ENCODE results near the gene CNTNAP5. TPM values are rescaled to one million over a fixed set of nuclear protein-coding genes. Genes with fewer than 3 reads are reported as not detected.

Gene CNTNAP5
- total RNA-seq, 2 experiments from 2014 or later, result not detected

DNA sequence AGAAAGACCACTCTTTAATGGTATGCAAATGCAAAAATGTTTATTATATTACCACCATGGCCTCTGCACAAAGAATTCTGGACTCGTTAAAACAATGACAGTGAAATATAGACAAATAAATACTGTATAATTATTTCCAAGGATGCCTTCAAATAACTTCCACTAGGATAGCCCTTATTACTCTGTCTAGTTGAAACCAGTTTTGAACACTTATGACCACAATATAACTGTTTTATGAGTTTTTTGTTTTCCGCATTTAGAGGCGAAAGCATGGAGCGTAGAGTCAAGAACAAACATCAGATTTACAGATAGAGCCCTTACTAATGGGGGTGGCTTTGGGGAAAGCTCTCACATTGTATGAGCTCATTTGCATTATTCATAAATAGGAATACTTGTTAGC is 559.5 kb downstream of the CNTNAP5 start:
- CTCF ChIA-PET, result no interaction called here

DNA sequence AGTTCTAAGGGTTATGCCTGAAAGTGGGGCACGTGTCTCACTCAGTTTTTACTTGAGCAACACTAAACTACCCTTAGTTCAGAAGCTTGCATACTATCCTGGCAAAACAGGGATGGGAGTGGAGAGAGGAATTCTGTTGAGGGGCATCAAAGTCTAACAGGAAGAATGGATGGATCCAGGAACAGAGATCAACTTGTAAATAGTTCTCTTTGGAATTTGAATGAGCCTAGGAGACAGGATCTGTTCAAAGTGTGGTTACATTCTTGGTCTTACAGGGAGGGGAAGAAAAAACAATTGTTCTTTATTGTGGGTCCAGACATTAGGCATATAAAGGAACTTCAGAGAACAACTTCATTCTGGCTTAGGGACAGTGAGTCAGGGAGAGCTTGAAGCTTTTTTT is 560.2 kb downstream of the CNTNAP5 start:
- ChIA-PET CTCF (no interaction called here), POLR2A (no interaction called here)

More for the DNA sequence above, 559.5 kb downstream of the CNTNAP5 start:
- POLR2A ChIA-PET, result no interaction called here

DNA sequence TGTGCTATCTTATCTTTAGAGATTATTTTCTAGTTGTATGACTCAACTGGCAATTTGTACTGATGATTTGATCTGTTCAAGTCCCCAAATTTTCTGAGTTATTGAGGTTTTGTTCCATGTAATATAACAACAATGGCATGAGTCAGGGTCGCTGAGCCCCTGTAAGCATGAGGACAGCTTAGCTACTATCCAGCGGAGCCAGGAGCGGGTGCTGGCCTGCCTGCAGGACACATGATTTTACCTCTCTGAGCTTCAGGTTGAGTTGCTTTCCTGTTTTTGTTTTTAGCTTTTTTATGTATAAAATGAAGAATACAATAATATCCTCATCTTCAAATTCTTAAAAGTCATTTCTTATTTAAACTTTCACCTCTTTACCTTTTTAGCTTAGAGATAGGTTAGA is 561.1 kb downstream of the CNTNAP5 start:
- CTCF ChIA-PET, result no interaction called here
- POLR2A ChIA-PET, result no interaction called here

GRCh38 chr2:124586835-124587234 is 561.7 kb downstream of the CNTNAP5 start:
- POLR2A ChIA-PET, result no interaction called here
- CTCF ChIA-PET, result no interaction called here

- POLR2A ChIA-PET, result no interaction called here
- CTCF ChIA-PET, result no interaction called here
Observed at GRCh38 chr2:124589971-124590370, 564.9 kb downstream of the CNTNAP5 start.

DNA sequence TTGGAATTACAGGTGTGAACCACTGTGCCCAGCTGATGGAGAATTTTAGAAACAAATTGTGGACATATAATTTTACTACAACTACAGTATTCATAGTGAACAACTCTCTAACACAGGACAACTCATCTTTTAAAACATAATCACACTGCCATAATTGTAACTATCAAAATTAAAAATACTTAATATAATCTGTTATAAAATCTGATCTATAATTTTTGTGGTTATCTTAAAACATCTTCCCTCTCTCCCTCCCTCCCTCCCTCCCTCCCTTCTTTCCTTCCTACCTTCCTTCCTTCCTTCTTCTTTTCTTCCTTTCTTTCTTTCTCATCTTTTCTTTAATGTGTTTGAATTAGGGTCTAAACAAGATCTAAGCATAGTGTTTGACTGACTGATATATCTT is 577.7 kb downstream of the CNTNAP5 start:
- CTCF ChIA-PET, result no interaction called here
- POLR2A ChIA-PET, result no interaction called here

DNA sequence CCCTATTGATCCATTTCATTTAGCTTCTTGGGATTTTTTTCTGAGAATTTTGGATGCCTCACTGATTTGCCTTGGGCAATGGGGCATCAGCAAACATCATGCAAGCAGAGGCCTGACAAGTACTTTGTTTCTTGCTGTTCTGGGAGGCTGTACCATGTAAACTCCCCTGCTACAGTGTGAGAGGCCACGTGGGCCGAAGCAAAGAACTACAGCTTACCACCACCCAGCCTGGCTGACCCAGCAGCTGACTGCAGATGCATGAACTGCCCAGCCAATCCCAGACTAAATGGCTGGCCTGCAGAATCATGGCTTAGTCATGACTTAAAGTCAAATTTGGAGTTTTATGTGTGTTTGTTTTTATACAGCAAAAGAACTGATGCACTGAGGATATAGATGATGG is 579.9 kb downstream of the CNTNAP5 start:
- CTCF ChIA-PET, result no interaction called here
- POLR2A ChIA-PET, result no interaction called here

DNA sequence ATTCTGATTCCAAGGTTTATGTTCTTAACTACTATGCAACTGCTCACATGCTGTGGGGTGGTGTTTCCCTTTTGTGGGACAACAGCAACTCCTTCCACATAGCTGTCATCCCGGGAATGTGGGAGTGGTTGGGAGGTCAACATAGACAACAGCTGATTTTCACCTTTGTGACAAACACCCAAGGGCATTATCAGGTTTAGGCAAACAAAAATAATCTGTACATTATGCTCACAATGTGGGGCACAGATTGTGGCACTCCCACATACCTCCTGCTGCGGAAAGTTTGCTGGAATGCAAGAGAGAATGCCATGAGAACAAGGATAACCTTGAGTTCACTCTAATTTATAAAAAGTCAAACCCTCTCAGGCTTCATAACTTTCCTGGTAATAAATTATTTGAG is 582.6 kb downstream of the CNTNAP5 start:
- POLR2A ChIA-PET, result no interaction called here

GRCh38 chr2:124609667-124610066 is 584.6 kb downstream of the CNTNAP5 start:
- CTCF ChIA-PET, result no interaction called here

More for the DNA sequence above, 582.6 kb downstream of the CNTNAP5 start:
- CTCF ChIA-PET, result no interaction called here

GRCh38 chr2:124610141-124610540 is 585.1 kb downstream of the CNTNAP5 start:
- ChIA-PET POLR2A (no interaction called here), CTCF (no interaction called here)

More at GRCh38 chr2:124609667-124610066, 584.6 kb downstream of the CNTNAP5 start:
- POLR2A ChIA-PET, result no interaction called here

- POLR2A ChIA-PET, result no interaction called here
- CTCF ChIA-PET, result no interaction called here
Observed at GRCh38 chr2:124610866-124611265, 585.8 kb downstream of the CNTNAP5 start.

DNA sequence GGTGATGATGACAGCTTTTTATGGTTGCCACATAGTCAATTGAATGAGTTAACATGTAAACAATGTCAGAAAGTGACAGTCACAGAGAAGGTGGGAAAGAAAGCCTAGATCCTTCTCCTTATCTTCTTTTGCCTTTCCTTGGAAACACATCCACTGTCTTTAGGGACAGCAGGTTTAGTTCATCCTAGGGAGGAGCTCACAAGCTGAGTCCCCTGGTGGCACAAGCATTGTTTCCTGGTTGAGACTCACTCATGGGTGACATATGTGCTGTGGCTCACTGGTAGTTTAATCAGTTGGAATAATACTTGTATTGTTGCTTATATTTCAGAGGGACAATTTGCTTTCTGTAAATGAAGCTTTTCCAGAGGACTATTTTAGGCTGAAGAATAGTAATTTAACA is 598.5 kb downstream of the CNTNAP5 start:
- CTCF ChIA-PET, result no interaction called here
- POLR2A ChIA-PET, result no interaction called here

- ChIA-PET CTCF (no interaction called here), POLR2A (no interaction called here)
Observed at GRCh38 chr2:124625561-124625960, 600.5 kb downstream of the CNTNAP5 start.

DNA sequence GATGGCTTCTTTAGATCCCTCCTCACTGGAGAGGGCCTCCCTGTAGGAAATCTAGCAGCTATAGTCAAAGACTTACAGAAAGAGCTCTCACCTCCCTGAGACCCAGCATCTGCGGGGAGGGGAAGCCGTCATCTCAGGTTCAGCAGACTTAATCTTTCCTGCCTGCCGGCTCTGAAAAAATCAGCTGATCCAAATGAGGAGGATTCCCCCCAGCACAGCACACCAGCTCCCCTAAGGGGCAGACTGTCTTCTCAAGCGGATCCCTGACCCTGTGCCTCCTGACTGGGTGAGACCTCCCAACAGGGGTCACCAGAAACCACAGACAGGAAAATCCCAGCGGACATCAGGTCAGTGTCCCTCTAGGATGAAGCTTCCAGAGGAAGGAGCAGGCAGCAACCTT is 601.9 kb downstream of the CNTNAP5 start:
- POLR2A ChIA-PET, result no interaction called here
- CTCF ChIA-PET, result no interaction called here

DNA sequence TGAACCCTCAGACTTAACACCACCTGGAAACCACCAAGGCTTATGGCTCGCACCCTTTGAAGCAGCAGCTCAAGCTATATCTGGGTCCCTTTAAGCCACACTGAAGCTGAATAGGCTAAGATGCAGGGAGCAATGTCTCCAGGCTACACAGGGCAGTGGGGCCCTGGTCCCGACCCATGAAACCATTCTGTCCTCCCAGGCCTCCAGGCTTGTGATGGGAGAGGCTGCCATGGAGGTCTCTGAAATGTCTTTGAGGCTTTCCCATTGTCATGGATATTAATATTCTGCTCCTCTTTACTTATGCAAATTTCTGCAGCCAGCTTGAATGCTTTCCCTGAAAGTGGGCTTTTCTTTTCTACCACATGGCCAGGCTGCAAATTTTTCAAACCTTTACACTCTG is 608.7 kb downstream of the CNTNAP5 start:
- ChIA-PET CTCF (no interaction called here), POLR2A (no interaction called here)

- ChIA-PET POLR2A (no interaction called here), CTCF (no interaction called here)
Observed at GRCh38 chr2:124639524-124639923, 614.4 kb downstream of the CNTNAP5 start.

DNA sequence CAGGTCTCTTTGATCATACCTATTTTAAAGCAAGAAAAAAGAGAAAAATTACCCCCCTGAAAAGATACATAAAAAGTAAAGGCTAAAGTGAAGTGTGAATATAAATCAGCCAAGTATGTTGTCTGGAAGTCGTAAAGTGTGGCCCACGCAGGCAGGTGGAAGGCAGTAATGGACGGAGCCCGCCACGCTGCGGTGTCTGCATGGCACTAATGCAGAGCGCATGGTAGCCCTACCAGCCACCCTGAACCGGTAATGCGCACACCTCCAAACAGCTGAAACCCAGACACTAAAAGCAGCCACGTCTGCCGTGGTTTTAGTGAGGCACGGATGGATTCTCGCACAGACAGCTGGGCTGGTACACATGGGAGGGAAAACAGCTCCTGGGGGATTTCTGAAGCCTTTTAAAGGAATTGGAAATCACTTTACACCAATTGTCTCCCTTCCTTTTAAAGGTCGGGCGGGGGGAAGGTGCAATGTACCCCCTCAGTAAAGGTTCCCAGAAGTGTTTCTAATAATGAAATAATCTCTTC is 615.2 kb downstream of the CNTNAP5 start:
- POLR2A ChIA-PET, result no interaction called here
- CTCF ChIA-PET, result no interaction called here

- ChIA-PET POLR2A (no interaction called here), CTCF (no interaction called here)
Observed at GRCh38 chr2:124646166-124646815, 621.2 kb downstream of the CNTNAP5 start.

GRCh38 chr2:124647245-124647644 is 622.2 kb downstream of the CNTNAP5 start:
- ChIA-PET POLR2A (no interaction called here), CTCF (no interaction called here)

GRCh38 chr2:124647663-124648062 is 622.6 kb downstream of the CNTNAP5 start:
- ChIA-PET CTCF (no interaction called here), POLR2A (no interaction called here)

DNA sequence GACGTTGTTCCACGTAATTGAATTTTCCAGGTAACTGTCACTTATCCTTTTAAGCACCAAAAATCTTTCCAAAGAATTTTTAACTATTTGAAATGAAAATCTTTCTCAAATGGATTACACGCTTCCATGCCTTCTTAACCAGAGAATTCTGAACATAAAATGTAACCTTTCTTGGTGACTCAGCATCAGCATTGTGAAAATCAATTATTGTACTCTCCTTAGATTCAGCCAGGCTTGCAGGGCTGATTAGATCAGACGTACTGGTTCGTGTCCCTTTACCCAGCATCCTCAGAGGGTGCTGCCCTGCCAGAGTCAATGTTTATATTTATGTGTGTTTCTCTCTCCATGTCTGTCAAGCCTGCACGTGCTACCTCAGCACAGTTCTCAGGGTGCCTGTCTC is 623.9 kb downstream of the CNTNAP5 start:
- ChIA-PET POLR2A (no interaction called here), CTCF (no interaction called here)

- ChIA-PET CTCF (no interaction called here), POLR2A (no interaction called here)
Observed at GRCh38 chr2:124652099-124652498, 627.0 kb downstream of the CNTNAP5 start.

GRCh38 chr2:124658373-124658772 is 633.3 kb downstream of the CNTNAP5 start:
- CTCF ChIA-PET, result no interaction called here
- POLR2A ChIA-PET, result no interaction called here
